ENCODE results near the gene ZBTB16. TPM values are rescaled to one million over a fixed set of nuclear protein-coding genes. Genes with fewer than 3 reads are reported as not detected.

ZBTB16 gene
- polyA plus RNA-seq, 1 donor from 2014 or later = 0.45 TPM

DNA sequence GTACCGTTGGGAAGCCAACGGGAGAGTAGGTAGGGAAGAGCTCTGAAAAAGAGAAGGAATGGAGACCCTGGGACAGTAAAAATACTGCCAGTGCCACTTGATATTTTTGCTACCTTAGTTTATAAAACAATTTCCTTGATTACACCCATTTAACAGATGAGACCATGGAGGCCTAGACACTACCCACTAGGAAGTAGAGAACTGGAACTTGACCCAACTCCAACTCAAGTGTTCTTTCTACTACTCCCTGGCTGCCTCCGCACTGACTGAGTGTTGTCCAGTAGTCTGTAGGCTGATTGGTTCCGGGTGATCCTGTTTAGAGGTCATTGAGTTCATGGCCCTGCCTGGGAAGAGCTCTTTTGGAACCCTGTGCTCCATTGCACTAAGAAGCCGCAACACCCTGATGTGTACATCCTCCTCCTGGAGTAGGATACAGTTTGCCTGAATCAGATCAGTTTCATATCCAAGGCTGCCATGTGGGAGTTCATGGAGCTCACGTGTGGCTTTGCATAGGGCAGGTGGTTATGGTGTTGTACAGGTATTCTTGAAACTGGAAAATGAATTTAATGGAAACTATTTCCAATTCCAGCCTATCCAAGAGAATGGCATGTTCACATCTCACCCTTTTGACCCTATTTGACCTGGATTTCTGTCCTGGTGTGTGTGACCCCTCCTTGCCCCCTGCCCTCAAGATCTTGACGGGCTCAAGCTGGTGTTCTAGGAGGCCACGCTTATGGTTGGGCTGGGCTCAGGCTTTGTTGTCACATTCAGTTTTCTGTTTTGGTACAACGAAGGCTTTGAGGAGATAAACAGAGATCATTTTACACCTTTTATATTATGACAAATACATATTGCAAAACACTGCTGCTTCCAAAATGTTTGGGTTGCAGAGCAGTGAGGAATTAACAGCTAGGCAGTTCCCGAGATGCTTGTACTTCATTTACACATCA, 134.5 kb downstream of the ZBTB16 start:
- no peak overlapping the region for H3K9ac ChIP-seq (ENCODE audit: low read length)
- no peak overlapping the region for H3K4me2 ChIP-seq (ENCODE audit: low read length)
- TF ChIP-seq, protein P1, sequence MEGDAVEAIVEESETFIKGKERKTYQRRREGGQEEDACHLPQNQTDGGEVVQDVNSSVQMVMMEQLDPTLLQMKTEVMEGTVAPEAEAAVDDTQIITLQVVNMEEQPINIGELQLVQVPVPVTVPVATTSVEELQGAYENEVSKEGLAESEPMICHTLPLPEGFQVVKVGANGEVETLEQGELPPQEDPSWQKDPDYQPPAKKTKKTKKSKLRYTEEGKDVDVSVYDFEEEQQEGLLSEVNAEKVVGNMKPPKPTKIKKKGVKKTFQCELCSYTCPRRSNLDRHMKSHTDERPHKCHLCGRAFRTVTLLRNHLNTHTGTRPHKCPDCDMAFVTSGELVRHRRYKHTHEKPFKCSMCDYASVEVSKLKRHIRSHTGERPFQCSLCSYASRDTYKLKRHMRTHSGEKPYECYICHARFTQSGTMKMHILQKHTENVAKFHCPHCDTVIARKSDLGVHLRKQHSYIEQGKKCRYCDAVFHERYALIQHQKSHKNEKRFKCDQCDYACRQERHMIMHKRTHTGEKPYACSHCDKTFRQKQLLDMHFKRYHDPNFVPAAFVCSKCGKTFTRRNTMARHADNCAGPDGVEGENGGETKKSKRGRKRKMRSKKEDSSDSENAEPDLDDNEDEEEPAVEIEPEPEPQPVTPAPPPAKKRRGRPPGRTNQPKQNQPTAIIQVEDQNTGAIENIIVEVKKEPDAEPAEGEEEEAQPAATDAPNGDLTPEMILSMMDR (IDR thresholded peaks at IDR 0.05; ENCODE audit: poor library complexity, severe bottlenecking) = no peak
- TF ChIP-seq, protein P2, sequence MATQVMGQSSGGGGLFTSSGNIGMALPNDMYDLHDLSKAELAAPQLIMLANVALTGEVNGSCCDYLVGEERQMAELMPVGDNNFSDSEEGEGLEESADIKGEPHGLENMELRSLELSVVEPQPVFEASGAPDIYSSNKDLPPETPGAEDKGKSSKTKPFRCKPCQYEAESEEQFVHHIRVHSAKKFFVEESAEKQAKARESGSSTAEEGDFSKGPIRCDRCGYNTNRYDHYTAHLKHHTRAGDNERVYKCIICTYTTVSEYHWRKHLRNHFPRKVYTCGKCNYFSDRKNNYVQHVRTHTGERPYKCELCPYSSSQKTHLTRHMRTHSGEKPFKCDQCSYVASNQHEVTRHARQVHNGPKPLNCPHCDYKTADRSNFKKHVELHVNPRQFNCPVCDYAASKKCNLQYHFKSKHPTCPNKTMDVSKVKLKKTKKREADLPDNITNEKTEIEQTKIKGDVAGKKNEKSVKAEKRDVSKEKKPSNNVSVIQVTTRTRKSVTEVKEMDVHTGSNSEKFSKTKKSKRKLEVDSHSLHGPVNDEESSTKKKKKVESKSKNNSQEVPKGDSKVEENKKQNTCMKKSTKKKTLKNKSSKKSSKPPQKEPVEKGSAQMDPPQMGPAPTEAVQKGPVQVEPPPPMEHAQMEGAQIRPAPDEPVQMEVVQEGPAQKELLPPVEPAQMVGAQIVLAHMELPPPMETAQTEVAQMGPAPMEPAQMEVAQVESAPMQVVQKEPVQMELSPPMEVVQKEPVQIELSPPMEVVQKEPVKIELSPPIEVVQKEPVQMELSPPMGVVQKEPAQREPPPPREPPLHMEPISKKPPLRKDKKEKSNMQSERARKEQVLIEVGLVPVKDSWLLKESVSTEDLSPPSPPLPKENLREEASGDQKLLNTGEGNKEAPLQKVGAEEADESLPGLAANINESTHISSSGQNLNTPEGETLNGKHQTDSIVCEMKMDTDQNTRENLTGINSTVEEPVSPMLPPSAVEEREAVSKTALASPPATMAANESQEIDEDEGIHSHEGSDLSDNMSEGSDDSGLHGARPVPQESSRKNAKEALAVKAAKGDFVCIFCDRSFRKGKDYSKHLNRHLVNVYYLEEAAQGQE (IDR thresholded peaks at IDR 0.05; ENCODE audit: borderline replicate concordance) = no peak
- TF ChIP-seq MXI1 (conservative IDR thresholded peaks at IDR 0.05; ENCODE audit: poor library complexity, severe bottlenecking) (no peak), EP300 (conservative IDR thresholded peaks at IDR 0.05; ENCODE audit: poor library complexity, severe bottlenecking) (no peak), TAF1 (IDR thresholded peaks at IDR 0.05; ENCODE audit: low read depth) (no peak), EZH2 (IDR thresholded peaks at IDR 0.05; ENCODE audit: borderline replicate concordance, insufficient read depth, low read length, poor library complexity, severe bottlenecking) (no peak), POLR2AphosphoS5 (IDR thresholded peaks at IDR 0.05) (no peak), RAD21 (conservative IDR thresholded peaks at IDR 0.05) (no peak)
- H3K27me3 ChIP-seq (ENCODE audit: insufficient read depth, low read depth, low read length) = no peaks in the 10 kb centered on the region
- H3K9me2 ChIP-seq (ENCODE audit: insufficient read depth, low read length) = no peaks in the 10 kb centered on the region
- no peak overlapping the region for H3K4me3 ChIP-seq (ENCODE audit: low read length)
- no peaks in the 10 kb centered on the region for H3K79me2 ChIP-seq (replicated peaks; ENCODE audit: insufficient read depth, low read length)
- no peaks in the 10 kb centered on the region for H3K36me3 ChIP-seq (ENCODE audit: insufficient read depth, low read length)
- no peak overlapping the region for H2AFZ ChIP-seq (ENCODE audit: low read depth, low read length)
- H4K20me1 ChIP-seq (ENCODE audit: insufficient read depth) = no peaks in the 10 kb centered on the region
- no peak overlapping the region for H3K27ac ChIP-seq (ENCODE audit: low read length)
- H3F3A ChIP-seq (ENCODE audit: insufficient read depth, low read length, poor library complexity, severe bottlenecking) = no peaks in the 10 kb centered on the region
- no peaks in the 10 kb centered on the region for H3K9me3 ChIP-seq (ENCODE audit: low read length)

DNA sequence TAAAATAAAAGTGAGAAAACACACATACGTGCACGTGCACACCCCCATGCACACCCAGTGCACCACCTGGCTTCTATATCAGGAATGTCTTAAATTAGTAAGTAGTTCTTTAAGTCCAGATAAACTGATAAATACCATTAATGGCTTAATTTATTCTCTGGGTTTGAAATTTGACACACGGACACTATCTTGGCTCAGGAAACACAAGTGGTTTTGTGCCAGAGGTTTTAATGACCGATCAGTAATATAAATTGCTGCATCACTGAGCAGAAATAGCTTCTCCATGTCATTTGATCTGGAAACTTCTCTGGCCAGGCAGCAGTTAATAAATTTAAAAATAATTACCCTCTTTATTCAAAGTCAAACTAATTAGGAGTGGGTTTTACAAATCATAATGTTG, 135.2 kb downstream of the ZBTB16 start:
- no peak overlapping the region for H3K27ac ChIP-seq (ENCODE audit: low read length)
- H3K9me2 ChIP-seq (ENCODE audit: insufficient read depth, low read length) = no peaks in the 10 kb centered on the region
- no peaks in the 10 kb centered on the region for H3K27me3 ChIP-seq (ENCODE audit: insufficient read depth, low read depth, low read length)
- no peaks in the 10 kb centered on the region for H4K20me1 ChIP-seq (ENCODE audit: insufficient read depth)
- H3K9me3 ChIP-seq (ENCODE audit: low read length) = no peaks in the 10 kb centered on the region
- no peaks in the 10 kb centered on the region for H3F3A ChIP-seq (ENCODE audit: insufficient read depth, low read length, poor library complexity, severe bottlenecking)
- TF ChIP-seq SMC3 (conservative IDR thresholded peaks at IDR 0.05; ENCODE audit: poor library complexity) = no peak
- no peak for TF ChIP-seq EZH2 (IDR thresholded peaks at IDR 0.05; ENCODE audit: borderline replicate concordance, insufficient read depth, low read length, poor library complexity, severe bottlenecking)
- TF ChIP-seq, protein P2 (IDR thresholded peaks at IDR 0.05; ENCODE audit: borderline replicate concordance) = no peak
- TF ChIP-seq TAF1 (IDR thresholded peaks at IDR 0.05; ENCODE audit: low read depth) = no peak
- TF ChIP-seq MXI1 (conservative IDR thresholded peaks at IDR 0.05; ENCODE audit: poor library complexity, severe bottlenecking) = no peak
- TF ChIP-seq POLR2AphosphoS5 (IDR thresholded peaks at IDR 0.05) = no peak
- no peak for TF ChIP-seq EP300 (conservative IDR thresholded peaks at IDR 0.05; ENCODE audit: poor library complexity, severe bottlenecking)
- TF ChIP-seq, protein P1 (IDR thresholded peaks at IDR 0.05; ENCODE audit: poor library complexity, severe bottlenecking) = no peak
- no peak for TF ChIP-seq RAD21 (conservative IDR thresholded peaks at IDR 0.05)
- no peak overlapping the region for H3K4me2 ChIP-seq (ENCODE audit: low read length)
- H3K79me2 ChIP-seq (replicated peaks; ENCODE audit: insufficient read depth, low read length) = no peaks in the 10 kb centered on the region
- H3K4me3 ChIP-seq (ENCODE audit: low read length) = no peak overlapping the region
- no peaks in the 10 kb centered on the region for H3K36me3 ChIP-seq (ENCODE audit: insufficient read depth, low read length)
- no peak overlapping the region for H3K9ac ChIP-seq (ENCODE audit: low read length)
- H2AFZ ChIP-seq (ENCODE audit: low read depth, low read length) = no peak overlapping the region
